Right ventricle myocardium superior (tissue), 1 donor: ENCODE data around the gene ATG9A. TPM values are rescaled to one million over a fixed set of nuclear protein-coding genes. Genes with fewer than 3 reads are reported as not detected.
"Not testable (repeated sequence)": the region's sequence is repeated elsewhere in the genome, so short reads cannot be mapped to it uniquely, and the experiment has no call there.

Source experiments
- ATAC-seq: fragments of 200-7000 bp; cut with Tn5 transposase; one replicate; pipeline ENCODE4 v1.9.1; 2020; ENCODE audit warnings: mild to moderate bottlenecking; ENCODE audit not compliant: poor library complexity
- DNase-seq: peaks from one replicate; pipeline ENCODE4 v3.0.0-alpha.2; 2020
- intact Hi-C: fragments of 100-400 bp; cut with DNase I; formaldehyde crosslinking; loops from one replicate; pipeline ENCODE4 v1.11.2; 2022
- long read RNA-seq: library from polyadenylated mRNA; unstranded; transcript quantifications from one replicate; pipeline ENCODE4 v2.0.0, GENCODE V29; 2021
- total RNA-seq: library from RNA; stranded (reverse); fragmentation: NEBNext Ultra II Directional; extraction: Animal tissue kit (Norgen Biotek cat#: 25700); gene quantifications from one replicate; pipeline ENCODE4 v1.2.1, GENCODE V29; 2021
- donor health status: DM: no; HTN: yes; CAD: no; lungs with severe emphysema.

The ATG9A gene, protein sequence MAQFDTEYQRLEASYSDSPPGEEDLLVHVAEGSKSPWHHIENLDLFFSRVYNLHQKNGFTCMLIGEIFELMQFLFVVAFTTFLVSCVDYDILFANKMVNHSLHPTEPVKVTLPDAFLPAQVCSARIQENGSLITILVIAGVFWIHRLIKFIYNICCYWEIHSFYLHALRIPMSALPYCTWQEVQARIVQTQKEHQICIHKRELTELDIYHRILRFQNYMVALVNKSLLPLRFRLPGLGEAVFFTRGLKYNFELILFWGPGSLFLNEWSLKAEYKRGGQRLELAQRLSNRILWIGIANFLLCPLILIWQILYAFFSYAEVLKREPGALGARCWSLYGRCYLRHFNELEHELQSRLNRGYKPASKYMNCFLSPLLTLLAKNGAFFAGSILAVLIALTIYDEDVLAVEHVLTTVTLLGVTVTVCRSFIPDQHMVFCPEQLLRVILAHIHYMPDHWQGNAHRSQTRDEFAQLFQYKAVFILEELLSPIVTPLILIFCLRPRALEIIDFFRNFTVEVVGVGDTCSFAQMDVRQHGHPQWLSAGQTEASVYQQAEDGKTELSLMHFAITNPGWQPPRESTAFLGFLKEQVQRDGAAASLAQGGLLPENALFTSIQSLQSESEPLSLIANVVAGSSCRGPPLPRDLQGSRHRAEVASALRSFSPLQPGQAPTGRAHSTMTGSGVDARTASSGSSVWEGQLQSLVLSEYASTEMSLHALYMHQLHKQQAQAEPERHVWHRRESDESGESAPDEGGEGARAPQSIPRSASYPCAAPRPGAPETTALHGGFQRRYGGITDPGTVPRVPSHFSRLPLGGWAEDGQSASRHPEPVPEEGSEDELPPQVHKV
- total RNA-seq, result 86.3 TPM
- long read RNA-seq, full-length matches to known transcripts, result 165 of 313 reads
- long read RNA-seq, partial matches to known transcripts, result 89 of 313 reads
- long read RNA-seq, other reads (novel, unspliced or antisense), result 59 of 313 reads

DNA sequence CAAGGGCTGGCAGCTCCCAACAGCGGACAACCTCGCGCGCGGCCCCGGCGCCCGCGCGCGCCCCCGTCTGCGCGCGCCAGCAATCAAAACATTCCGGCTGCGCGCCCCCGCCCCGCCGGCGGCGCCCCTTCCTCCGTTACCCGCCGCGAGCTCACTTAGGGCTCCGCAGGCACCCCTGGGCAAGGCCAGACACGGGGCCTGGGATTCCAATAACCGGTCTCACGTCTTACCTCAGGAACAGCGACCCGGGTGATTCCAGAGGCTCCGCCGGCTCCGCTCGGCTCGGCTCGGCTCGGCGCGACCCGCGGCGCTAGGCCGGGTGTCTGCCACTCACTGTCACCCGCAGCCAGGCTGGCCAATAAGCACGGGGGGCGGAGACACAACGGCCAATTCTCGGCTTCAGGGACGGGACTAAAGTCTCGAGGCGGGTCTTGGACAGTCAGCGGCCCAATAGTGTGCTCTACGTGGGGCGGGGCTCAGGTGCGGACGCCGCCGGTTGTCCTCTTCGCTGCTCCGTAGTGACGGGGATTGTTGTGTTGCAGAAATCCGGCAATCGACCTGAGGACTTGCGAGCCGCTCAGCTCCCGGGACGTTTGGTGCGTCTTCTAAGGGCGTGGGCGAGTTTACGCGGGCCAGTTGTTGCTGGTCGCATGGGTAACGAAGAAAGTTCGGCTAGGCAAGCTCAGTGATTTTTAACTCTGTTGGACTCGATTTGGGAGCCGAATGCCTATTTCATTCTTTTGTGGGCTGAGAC, at the start of gene ATG9A, which contains the start of gene ANKZF1:
TSS of gene ATG9A (minus strand) at position 332 of the 754 bp plus-strand sequence. CDS start 1,612 bp downstream, outside the sequence.
TSS of gene ANKZF1 (plus strand) at position 502 of the 754 bp plus-strand sequence. CDS start 452 bp downstream, outside the sequence.
- peak; percentile 99 for DNase-seq
- intact Hi-C loops, result no loop called here
- peak; percentile 99 for ATAC-seq

DNA sequence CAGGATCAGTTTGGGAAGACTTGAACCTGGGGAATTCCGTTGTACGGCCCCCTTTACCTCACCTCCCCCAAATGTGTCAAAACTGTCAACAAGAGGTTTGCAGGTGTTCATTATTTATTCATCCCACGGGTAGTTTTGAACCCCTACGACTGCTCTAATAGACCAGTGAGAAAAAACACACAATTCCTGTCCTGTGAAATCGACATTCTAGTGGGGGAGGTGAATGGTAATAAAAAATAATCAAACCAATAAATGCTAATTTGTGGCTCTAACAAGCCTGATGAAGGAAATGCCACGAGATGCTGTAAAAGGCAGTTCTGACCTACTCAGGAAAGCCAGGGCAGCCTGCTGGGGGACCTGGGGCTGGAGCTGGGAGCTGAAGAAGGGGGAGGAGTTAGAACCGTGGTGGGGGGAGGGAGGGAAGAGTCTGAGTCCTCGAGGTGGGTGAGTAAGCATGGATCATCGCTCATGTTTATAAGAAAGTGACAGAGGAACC, 49.3 kb upstream of the ATG9A start:
- ATAC-seq (peak; percentile 56), DNase-seq (no peak)
- intact Hi-C loops, result loop anchor here (2.0 kb wide), 1 partner anchor 16 kb away; no protein-coding TSS in a partner anchor

DNA sequence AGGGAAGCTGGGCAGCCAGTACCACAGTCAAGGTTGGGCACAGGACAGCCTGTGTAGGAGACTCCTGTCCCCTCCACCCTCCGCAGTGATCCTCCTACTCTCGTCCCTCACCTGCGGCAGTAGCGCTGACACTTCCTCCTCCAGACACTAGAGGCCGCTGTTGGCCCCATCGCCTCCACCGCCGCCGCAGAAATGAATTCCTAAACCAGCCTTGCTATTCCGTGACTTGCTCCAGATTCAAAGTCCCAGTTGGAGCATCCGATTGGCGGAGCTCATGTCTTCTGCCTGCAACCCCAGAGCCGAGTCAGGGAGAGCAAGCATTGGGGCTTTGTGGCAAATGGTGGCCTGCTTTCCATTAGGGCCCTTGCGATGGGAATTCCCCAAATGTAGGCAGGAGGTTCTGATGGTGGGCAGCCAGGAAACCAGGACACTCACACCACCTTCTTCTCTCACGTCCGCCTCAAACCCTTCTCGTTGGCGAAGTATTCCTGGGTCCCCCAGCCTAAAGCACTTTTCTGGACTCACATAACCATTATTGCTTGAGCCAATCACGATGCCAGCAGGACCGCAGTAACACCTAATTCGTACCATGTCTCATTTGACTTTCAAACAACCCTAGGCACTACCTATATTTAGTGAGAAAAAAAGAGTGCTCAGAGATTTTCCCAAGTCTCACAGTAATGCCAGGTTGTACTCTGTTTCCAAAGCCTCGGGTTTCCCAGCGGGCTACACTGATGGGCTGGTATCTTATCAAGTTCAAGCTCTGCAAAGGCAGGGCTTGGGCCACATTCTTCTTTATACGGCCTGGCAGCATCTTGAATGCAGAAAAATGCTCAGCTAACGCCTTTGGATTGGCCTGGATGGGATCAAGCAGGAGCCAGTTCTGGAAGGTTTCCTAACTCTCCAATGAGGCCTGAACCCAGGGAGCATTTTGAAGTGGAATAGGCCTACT, 48.5 kb upstream of the ATG9A start:
- ATAC-seq (peak; percentile 51), DNase-seq (peak; percentile 84)
- intact Hi-C loops, result loop anchor here (2.0 kb wide), 1 partner anchor 17 kb away; no protein-coding TSS in a partner anchor

DNA sequence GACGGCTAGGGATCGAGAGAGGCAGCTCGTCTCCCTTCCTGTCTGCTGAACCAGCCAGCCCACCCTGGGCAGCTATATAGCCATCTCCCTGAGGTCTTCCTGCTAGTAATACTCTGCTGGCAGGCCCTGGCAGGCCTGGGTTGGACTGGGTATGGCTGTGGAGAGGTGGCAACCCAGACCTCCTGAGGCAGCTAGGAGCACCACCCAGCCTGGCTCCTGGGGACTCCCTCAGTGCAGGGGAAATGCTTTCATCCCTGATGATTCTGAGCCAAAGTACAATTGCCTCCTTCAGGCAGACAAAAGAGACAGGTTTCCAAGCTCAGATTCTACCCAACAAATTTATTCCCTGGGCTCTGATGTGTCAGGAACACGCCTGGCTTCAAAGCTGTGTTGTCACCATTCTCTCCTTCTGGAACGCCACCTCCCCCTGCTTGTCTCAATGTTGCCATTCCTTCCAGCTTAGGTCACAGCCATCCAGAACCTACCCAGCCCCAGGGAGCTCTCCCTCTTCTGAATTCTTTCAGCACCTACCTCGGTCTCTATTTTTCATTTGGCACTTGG, 45.0 kb upstream of the ATG9A start:
- intact Hi-C loops, result no loop called here
- ATAC-seq (no peak), DNase-seq (no peak)

DNA sequence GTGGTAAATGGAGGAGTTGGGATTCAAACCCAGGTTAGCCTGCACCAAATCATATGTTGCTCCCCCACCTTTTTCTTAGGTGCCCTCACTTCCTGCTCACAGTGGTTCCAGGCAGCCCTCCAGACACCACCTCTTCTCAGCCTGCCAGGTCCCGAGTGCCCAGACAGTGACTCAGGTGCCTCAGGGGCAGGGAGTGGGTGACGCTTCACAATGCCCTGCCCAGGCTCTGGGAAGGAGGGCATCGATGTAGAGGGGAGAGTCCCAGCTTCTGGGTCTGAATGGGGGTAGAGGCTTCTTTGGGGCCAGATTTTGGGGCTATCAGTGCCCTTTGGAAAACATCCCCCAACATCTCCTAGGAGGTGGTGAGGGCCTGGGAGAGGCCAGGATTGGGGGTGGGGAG, 44.5 kb upstream of the ATG9A start:
- no peak for ATAC-seq
- intact Hi-C loops, result no loop called here
- no peak for DNase-seq

DNA sequence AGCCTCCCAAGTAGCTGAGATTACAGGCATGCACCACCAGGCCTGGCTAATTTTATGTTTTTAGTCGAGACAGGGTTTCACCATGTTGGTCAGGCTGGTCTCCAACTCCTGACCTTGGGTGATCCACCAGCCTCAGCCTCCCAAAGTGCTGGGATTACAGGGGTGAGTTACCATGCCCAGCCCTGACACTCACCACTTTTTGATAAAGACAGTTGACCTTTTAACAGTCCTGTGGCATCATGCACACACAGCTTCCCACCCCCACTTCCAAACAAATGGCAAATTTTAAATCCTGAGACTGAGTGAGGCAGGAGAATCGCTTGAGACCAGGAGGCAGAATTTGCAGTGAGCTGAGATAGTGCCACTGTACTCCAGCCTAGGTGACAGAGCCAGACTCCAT, 43.6 kb upstream of the ATG9A start:
- no peak for ATAC-seq
- intact Hi-C loops, result no loop called here
- DNase-seq, result no peak

DNA sequence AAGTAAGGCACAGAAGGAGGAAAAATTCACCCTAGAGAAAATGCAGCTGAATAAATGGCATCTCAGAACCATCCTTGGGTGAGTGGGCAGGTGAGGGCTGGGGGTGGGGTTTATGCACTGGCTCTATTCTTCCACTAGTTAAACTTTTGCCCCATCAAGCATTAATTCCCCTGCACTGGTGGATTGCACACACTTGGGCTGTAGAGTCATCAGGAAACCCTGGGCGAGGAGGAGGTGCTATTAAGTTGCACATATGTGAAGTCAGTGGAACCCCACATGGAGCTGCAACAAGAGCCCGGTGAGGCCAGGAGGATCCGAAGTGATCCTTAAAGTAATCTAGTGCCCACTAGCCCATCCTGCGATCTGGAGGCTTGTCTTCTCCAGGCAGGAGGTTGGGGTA, 42.9 kb upstream of the ATG9A start:
- ATAC-seq, result no peak
- DNase-seq, result no peak
- intact Hi-C loops, result no loop called here

DNA sequence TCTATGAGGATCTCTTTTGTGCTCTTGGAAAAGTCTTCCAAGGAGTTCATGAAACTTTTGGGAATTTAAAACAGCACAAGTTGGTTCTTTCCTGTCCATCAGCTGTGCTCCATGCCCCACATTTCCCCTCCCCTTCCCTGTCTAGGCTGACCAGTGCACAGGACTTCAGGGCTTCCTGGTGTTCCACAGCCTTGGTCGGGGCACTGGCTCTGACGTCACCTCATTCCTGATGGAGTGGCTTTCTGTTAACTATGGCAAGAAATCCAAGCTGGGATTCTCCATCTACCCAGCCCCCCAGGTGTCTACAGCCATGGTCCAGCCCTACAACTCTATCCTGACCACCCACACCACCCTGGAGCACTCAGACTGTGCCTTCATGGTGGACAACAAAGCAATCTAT, 41.6 kb upstream of the ATG9A start:
- ATAC-seq, result no peak
- no peak for DNase-seq
- intact Hi-C loops, result no loop called here

DNA sequence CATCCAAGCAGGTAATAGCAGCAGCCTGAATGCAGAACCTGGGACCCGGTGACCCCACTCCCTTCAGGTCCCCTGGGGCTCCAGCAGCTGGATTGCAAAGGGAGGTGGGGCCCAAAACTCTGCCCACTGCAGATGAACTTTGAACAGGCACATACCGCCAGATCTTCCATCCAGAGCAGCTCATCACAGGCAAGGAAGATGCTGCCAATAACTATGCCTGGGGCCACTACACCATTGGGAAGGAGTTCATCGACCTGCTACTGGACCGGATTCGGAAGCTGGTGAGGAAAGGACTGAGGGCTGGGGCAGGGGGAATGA, 40.6 kb upstream of the ATG9A start:
- intact Hi-C loops, result no loop called here
- no peak for DNase-seq
- ATAC-seq, result no peak

DNA sequence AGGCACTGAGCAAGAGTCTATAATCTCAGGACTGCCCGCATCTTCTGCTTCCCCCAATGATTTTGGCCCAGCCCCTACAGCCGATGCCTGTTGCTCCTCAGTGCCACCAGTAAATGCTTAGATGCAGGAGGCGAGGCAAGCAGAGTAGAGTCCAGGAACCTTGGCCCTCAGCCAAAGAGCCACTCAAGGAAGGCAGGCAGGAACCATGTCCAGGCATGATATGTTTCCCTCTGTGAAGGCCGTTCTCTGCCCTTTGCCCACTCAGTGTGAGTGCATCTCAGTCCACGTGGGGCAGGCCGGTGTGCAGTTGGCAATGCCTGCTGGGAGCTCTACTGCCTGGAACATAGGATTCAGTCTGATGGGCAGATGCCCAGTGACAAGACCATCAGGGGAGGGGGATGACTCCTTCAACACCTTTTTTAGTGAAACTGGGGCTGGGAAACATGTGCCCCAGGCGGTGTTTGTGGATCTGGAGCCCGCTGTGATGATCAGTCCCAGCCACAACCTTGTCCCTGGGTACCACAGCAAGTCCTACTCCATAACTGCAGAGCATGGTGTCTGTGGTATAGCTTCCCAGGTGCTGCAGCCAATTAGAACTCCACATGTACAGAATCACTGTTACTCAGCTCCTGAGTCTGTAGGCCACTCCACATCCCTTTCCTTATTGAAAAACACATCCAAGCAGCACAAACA, 40.1 kb upstream of the ATG9A start:
- intact Hi-C loops, result no loop called here
- ATAC-seq, result peak; percentile 79
- no peak for DNase-seq

DNA sequence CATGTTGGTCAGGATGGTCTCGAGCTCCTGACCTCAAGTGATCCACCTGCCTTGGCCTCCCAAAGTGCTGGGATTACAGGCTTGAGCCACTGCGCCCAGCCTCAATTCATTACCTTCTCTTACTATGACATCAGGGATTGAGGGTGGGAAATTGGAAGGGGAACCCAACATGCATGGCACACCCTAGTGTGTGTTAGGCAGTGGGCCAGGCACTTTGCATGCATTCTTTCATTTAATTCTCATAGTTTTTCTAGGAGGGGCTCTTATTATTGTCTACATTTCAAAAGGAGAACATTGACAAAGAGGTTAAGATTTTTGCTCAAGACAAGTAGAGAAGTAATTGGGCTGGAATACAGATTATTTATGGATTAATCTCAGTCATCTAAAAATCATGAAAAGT, 38.9 kb upstream of the ATG9A start:
- no peak for DNase-seq
- ATAC-seq, result no peak
- intact Hi-C loops, result no loop called here

DNA sequence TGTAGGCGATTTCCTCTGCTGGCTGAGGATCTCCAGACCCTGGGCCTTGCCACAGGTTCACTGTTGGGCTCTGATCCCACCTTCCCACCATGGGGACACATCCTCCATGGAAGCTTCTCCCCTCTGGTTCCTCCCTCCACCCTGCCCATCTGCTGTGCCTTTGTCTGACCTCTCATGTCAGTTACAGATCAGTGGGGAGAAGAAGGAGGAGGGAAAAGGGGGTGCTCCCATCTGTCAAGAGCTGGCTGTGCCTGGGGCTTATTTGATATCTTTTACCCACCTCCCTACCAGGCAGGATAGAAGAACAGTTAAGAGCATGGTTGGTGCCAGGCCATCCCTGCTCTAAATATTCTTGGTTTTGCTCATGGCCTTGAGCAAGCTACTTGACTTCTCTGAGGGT, 37.5 kb upstream of the ATG9A start:
- DNase-seq (no peak), ATAC-seq (no peak)
- intact Hi-C loops, result no loop called here

DNA sequence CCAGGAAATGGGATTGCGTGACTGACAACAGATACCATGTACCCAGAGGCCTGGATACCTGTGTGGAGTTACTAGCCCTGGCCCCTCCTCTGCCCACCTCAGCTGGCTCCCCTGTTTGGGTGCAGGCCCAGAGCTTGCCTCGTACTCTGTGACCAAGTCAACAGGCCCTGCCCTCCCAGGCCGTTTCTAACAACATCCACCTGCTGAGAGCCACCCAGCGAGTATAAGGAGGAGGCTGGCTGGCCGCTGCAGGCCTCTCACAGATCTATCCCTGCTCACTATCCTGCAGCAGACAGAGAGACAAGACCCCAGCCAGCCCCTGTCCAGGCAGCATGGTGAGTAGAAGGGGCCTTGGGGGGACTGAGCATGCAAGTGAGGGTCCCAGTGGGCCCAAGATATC, 36.8 kb upstream of the ATG9A start:
- DNase-seq (no peak), ATAC-seq (no peak)
- intact Hi-C loops, result no loop called here

DNA sequence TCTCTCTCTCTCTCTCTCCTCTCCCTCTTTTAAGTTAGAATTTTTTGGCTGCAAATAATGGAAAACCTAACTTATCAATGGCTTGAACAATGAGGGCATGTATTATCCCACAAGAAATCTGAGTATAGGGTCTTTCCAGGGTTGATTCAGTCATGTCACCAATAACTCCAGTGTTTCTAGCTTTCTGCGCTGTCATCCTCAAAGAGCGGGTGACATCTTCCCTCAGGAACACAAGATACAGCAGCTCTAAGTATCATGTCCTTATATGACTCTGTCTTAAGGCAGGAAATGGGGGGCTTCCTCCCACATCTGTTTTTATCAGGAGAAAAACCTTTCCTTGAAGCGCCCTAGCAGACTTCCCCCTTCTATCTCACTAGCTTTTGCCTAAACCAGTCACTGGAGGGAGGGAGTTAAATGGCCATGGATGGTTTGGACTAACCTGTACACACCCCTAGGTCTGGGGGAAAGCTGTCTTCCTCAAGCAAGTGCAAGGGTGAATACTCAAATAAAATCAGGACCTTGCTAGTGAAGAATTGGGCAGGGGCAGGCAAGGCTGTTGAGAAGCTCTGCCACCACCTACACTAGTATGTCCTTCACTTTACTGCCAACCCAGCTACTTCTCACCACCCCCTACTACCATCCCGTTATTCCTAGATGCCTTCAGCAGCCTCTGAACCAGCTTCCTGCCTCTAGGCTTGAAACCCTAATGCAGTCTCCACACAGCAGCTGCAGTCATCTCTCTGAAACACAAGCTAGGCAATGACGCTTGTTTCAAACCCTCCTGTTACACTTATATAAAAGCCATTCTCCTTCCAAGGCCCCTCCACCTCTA, 31.8 kb upstream of the ATG9A start:
- DNase-seq (no peak), ATAC-seq (no peak)
- intact Hi-C loops, result no loop called here

DNA sequence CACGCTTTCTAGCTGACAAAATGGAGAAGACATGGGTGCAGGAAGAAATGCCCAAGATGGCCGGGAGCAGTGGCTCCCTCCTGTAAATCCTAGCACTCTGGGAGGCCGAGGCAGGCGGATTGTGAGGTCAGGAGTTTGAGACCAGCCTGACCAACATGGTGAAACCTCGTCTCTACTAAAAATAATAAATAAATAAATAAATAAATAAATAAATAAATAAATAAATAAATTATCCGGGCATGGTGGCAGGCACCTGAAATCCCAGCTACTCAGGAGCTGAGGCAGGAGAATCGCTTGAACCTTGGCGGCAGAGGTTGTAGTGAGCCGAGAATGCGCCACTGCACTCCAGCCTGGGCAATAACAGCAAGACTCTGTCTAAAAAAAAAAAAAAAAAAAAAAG, 29.5 kb upstream of the ATG9A start:
- intact Hi-C loops, DNase-seq, ATAC-seq: not testable (repeated sequence)

DNA sequence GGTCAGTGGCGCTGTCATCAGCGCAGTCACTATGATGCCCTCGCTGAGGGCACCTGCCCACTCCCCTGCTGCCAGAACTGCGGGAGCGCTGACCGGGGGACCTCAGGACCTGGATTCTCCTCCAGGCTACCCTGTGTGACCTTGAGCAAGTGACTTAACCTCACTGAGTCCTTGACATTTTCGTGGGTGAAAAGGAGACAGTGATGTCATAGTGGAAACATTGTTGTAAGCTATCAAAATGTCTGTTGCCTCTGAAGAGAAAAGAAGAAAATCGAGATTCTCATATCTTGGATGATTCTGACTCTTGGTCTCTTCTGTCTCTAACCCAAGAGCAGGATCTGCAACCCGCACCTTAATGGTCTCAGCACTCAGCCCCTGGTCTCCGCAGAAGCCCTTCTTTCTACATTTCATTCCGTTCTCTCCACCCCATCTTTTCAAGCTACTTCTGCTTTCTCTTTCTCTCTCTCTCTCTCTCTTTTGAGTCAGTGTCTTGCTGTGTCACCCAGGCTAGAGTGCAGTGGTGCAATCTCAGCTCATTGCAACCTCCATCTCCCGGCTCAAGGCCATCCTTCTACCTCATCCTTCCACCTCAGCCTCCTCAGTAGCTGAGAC, 25.3 kb upstream of the ATG9A start:
- DNase-seq (no peak), ATAC-seq (peak; percentile 20)
- intact Hi-C loops, result no loop called here
